GM18505 (cell line): Measurements from ENCODE around the gene EVPL.

ENCODE experiments used
- ATAC-seq: cut with Tn5 transposase; IDR thresholded peaks from one replicate; pipeline ENCODE4 v1.9.1; 2021; ENCODE audit not compliant: unreplicated experiment
- POLR2A ChIP-seq: IDR thresholded peaks from 4 replicates; pipeline ENCODE4 v1.6.1; 2011; ENCODE audit warnings: borderline replicate concordance; ENCODE audit not compliant: insufficient read depth, insufficient read length; ENCODE audit errors: extremely low read depth

Gene EVPL

DNA sequence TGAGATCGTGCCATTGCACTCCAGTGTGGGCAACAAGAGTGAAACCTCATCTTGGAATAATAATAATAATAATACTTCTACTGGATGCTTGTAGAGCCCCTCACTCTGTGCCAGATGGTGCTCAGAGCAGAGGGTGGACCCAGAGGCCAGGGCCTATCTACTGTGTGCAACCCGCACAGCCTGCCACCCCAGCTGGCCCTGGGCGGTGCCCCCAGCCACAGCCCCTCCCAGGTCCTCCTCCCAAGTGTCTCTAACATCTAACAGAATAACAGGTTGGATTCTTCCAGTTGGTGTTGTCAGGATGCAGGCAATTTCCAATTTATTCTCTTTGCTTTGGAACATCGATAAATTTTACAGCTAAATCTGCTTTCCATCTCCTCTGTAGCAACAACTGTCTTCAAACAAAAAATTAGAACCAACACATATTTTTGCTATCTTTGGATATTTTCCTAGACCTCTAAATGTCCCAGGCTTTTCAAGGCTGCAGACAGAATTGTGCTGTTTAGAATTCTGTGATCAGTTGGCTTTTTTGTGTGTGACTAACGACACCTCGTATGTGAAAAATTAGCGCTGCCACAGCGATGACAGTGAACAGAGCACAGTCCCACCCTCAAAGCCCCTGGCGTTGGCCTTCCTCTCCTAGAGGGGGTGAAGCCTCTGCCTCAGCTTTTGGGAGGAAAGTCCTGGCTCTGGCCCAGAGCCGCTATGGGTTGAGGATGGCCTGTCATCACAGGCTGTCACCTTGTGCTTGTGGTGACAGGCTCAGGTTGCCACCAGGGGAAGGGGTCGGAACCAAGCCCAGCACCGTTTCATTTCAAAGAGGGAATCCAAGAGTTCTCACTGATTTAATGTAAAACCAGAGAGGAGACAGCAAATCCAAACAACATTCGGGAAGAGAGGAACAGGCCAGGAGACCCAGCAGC lies 7.6 kb upstream of the EVPL start:
- ATAC-seq, result no peak

DNA sequence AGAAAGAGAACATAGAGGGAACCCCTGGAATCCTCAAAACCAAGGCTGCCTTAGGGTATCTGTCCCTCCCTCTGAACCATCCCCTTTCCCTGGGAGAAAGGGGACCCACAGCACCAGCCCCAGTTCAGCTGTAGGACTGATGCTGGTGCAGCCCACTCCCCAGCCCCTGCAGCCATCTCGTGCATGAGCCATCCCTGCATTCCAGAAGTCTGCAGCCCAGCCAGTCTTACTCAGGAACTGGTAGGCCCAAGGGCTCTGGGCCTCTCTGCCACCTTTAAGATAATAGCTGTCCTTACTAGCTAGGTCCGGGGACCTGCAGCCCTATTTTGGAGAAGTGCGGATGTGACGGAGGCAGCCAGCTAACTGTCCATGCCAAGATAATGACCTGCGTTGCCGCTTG lies 6.0 kb upstream of the EVPL start:
- ATAC-seq, result no peak
- no peak for TF ChIP-seq POLR2A

More for the DNA sequence above, 7.6 kb upstream of the EVPL start:
- no peak for TF ChIP-seq POLR2A

DNA sequence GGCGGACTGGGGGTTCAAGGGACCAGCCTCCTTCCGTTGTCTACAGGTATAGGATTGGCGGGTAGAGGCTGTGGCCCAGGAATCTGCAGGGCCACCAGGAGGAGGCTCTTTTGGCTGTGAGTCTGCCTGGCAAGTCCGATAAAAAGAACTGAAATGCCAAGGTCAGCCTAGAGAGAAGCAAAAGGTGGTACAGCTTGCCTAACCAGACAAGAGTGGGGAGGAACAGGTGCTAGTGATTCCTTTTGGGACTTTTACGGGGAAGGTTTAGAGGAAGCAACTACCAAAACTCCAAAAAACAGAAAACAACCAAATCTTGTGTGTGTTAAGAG lies 5.6 kb upstream of the EVPL start:
- ATAC-seq, result no peak

DNA sequence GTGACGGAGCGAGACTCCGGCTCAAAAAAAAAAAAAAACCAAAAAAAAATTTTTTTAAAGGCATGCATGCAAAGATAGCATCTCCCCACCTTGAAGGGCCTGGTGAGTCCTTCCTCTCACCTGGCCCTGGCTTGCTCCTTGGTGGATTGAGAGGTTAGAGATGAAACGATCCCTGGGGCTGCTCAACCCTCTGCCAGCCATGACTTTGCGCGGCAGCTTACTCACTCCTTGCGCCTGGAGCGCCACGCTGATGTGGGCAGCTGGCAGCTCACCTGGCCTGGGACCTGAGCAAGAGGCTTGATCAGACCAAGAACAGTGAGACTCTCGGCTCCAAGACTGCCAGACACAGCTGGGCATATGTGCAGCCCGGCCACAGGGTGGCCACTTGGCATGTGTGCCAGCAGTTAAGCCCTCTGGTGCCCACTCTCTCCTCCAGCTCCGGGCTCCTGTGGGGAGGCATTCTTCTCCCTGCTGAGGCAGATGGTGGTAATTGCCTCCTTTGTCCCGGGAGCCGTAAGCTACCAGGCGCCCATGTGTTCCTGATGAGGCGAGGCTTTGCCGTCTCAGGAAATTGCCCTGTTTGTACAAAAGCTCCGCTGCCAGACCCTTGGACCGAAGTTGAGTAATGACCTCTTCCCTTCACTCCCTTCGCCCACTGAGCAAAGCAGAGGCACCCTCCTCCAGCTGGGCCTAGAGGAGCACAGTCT lies 5.1 kb upstream of the EVPL start:
- no peak for ATAC-seq
- TF ChIP-seq POLR2A, result no peak

More for the DNA sequence above, 5.6 kb upstream of the EVPL start:
- TF ChIP-seq POLR2A, result no peak

DNA sequence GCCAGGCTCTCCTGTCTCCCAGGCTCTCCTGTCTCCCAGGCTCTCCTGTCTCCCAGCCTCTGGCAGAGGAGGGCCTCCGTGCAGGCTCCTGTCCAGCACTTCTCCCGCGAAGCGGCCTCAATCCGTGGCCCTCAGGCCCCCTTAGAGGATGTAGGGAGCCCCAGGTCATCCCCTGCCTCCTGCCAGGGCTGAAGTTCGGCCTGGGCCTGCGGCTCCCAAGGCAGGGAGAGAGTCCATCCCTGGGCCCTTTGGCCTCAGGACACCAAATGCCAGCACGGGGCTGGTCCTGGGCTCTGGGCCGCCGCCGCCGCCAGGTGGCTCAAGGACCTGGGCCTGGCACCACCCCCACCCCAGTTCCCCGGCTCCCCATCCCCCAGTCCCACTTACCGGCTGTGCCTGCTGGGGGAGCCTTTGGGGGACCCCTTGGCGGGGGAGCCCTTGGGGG lies 370 bp downstream of the EVPL start:
- ATAC-seq, result no peak

DNA sequence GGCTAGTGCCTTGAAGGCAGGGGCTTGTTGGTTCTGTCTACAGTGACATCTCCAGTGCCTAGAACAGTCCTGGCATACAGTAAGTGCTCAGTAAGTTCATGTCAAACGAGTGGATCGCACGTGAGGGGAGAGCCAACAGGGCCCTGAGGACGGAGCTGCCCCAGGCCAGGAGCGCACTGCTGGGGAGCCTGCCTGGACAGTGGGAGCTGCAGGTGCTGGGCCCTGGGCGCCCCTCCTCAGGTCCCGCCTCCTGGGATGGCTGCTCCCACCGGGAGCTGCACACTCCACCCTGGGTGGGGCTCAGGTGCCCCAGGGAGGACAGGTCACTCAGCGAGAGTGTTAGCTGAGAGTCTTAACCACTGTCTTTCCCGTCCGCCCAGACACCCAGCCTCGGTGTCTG lies 1.8 kb downstream of the EVPL start:
- ATAC-seq, result no peak
- TF ChIP-seq POLR2A, result no peak

More for the DNA sequence above, 370 bp downstream of the EVPL start:
- no peak for TF ChIP-seq POLR2A

DNA sequence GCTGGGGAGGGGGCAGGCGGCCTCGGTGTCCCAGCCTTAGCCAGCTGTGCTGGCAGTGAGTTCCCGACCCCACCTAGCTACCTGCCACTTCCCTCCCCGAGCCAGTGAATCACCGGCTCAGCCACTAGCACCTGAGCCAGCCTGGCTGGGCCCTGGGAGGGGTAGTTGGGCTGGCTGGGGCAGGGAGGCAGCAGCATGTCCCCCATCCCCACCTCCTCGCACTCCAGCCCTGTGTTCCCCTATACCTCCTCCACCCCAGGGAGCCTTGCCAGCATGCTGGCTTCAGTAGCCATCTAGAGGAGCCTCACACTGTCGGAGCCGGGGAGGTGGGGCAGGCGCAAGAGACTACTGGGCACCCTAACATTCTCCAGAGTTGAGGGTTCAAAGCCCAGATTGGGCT lies 2.8 kb downstream of the EVPL start:
- no peak for ATAC-seq
- TF ChIP-seq POLR2A, result no peak

DNA sequence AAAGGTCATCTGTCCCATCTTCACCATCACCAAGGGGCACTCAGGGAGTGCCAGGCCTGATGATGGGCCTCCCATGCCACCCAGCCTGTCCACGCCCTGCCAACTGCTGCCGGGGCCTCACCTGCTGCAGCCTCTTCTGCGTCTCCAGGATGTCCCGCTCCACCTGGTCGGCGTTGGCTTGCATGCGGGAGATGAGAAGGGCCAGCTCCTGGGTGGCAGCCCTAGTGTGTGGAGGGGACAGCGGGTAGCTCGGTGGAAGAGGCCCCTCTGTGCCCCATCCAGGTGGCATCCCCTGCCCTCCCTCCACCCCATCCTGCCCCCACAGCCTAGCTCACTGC lies 3.2 kb downstream of the EVPL start:
- no peak for TF ChIP-seq POLR2A
- no peak for ATAC-seq

DNA sequence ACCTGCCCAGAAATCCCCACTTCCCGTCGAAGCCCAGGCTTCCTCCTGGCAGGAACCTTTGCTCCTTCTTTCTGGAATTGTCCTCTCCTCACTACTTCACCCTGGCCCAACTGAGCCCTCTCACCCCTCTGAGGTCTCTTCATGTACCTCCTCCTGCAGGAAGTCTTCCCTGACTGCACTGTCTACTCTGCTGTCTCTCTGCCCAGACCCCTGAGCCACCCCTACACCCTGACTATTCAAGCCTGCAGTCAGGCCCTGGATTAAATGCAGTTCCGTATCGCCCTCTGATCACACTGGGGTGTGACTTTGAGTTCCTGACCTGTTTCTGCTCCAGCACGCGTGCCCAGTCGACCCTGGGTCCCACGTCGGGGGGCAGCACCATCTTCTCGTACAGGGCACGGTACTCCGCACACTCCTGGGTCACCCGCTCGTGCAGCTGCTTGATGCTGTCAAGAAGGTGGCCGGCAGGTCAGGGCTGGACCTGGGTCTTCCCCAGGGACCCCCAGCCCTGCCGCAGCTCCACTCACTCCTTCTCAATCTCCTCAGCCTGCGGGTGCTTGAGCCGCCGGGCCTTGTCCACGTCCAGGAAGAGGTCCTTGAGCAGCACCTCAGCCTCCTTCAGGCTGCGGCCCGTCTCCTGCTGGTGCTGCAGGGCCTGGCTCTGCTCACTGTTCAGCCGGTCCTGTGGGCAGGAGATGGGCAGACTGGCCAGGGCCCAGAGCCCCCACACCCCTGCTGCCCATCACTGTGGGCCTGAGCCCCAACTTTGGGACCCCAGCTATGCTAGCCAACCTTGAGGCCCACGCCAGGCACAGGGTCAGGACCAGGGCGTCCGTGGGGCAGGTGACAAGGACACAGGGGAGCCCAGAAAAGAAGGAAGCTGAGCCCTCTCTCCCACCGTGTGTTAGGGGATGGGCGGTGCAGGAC lies 3.9 kb downstream of the EVPL start:
- TF ChIP-seq POLR2A, result no peak

DNA sequence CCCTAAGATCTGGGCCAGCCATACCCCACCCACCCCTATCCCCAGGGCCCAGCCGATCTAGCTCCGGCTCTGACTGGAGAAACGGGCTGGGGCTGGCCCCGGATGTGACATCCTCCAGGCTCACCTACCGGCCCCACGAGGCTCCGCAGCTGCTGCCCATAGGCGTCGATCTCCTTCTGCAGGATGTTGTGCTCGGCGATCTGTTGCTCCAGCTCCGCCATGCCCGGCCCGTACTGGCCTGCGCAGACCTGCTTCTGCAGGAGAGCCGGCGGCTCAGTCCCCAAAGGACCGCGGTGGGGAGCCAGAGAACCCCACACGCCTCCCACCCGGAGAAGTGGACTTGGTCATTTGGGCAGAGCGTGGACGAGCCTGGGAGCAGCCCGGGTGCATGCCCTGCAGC lies 4.8 kb downstream of the EVPL start:
- no peak for TF ChIP-seq POLR2A
- no peak for ATAC-seq

More for the DNA sequence above, 3.9 kb downstream of the EVPL start:
- no peak for ATAC-seq

DNA sequence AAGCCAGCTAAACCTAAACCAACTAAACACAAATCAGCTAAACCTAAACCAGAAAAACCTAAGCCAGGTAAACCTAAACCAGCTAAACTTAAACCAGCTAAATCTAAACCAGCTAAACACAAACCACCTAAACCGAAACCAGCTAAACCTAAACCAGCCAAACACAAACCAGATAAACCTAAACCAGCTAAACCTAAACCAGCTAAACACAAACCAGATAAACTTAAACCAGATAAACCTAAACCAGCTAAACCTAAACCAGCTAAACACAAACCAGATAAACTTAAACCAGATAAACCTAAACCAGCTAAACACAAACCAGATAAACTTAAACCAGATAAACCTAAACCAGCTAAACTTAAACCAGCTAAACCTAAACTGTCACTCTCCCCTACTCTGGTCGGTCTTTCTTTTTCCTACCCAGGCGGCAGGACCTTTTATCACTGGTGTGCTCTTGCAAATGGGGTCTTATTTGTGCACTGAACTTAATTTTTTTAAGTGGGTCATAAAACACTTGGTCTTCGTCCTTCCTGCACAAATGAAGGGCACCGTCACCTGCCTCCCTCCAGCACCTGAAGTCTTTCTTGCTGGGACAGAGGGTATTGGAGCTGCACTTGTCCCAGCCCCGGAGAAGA lies 7.2 kb downstream of the EVPL start:
- no peak for ATAC-seq
- TF ChIP-seq POLR2A, result no peak

DNA sequence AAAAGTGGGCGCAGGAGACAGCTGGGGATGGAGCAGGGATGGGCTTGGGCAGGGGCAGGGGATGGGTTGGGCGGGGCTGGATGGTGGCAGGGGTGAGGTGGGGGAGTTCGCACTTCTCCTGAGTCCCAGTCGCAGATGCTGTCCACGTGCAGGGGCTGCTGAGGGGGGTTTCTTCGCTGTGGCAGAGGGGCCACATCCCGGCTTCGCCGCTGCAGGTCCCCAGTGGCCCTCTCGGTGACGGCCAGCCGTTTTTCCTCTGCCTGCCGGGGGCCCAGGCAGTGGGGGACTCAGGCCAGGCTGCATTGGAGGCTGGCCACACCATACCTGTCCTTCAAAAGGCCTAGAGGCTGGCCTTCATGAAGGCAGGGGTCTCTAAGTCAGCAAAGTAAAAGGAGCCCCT lies 8.3 kb downstream of the EVPL start:
- no peak for TF ChIP-seq POLR2A
- no peak for ATAC-seq

DNA sequence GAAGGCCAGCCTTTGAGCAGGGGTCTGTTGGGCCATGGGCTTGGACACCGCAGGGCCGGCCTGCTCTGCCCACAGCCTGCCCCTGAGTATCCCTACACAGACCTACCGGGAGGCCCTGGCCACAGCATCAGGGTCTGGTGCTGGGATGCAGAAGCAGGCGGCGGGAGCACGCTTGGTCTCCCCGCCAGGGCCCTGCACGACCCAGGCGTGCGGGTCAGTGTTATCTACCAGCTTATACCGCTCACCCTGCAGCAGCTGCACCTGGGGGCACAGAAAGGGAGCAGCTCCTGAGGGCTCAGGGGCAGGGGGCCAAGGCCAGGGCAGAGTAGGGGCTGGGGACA lies 8.8 kb downstream of the EVPL start:
- no peak for TF ChIP-seq POLR2A
- ATAC-seq, result no peak
